ENCODE data around the gene NOVA2.

DNA sequence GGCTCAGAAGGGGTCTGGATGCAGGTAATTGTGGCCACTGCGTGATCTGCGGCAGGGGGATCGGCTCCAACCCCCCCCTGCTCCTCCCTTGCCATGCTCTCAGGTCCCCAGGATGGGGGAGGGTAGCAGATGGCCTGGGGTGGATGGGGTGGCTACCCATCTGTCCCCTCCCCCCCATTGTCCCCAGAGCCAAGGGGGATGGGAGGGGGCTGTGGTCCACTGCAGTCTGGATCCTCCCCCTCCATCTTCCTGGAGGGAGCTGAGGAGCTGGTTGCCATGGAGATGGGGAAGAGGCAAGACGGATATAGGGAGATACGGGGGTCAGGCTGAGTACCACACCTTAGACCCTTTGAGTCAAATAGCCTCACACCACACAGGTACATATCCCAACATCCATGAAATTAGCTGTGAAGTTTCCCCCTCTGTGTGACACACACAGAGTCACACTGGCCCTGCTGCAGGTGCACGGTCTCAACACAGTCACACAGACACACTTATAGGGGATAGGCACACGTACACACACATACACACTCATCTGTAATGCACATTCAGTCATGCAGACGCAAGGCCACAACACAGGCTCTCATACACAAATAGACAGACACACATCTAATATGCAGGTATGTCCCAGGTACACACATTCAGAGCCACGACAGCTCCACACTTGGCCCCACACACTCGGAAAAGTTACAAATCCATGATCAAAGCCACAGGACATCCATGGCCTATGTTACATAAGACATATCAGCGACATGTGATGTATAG is 1.8 kb upstream of the NOVA2 start:
- TF ChIP-seq EZH2 (IDR thresholded peaks at IDR 0.05; ENCODE audit: borderline replicate concordance): no peak
- TF ChIP-seq, protein P1, sequence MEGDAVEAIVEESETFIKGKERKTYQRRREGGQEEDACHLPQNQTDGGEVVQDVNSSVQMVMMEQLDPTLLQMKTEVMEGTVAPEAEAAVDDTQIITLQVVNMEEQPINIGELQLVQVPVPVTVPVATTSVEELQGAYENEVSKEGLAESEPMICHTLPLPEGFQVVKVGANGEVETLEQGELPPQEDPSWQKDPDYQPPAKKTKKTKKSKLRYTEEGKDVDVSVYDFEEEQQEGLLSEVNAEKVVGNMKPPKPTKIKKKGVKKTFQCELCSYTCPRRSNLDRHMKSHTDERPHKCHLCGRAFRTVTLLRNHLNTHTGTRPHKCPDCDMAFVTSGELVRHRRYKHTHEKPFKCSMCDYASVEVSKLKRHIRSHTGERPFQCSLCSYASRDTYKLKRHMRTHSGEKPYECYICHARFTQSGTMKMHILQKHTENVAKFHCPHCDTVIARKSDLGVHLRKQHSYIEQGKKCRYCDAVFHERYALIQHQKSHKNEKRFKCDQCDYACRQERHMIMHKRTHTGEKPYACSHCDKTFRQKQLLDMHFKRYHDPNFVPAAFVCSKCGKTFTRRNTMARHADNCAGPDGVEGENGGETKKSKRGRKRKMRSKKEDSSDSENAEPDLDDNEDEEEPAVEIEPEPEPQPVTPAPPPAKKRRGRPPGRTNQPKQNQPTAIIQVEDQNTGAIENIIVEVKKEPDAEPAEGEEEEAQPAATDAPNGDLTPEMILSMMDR (IDR thresholded peaks at IDR 0.05; ENCODE audit: poor library complexity): no peak

Data from hepatocyte (in vitro differentiated cells).